ENCODE data around the gene PALB2. TPM values are rescaled to one million over a fixed set of nuclear protein-coding genes. Genes with fewer than 3 reads are reported as not detected.

The PALB2 gene
- total RNA-seq, 1 donor from 2014 or later, result 12.7 TPM

GRCh38 chr16:23577493-23577892 lies 63.6 kb downstream of the PALB2 start:
- DNase-seq (no peak), ATAC-seq (no peak)
- intact Hi-C loops (cut with DNase I), result no loop called here
- no peak overlapping the region for H3K27ac ChIP-seq
- H3K4me1 ChIP-seq, result no peaks in the 10 kb centered on the region
- H3K4me3 ChIP-seq, result no peak overlapping the region
- H3K9me3 ChIP-seq, result no peaks in the 10 kb centered on the region
- no peak for TF ChIP-seq CTCF (IDR thresholded peaks at IDR 0.05)
- H3K27me3 ChIP-seq (ENCODE audit: low read depth), result no peaks in the 10 kb centered on the region
- peaks cover 82% of the 10 kb centered on the region for H3K36me3 ChIP-seq

GRCh38 chr16:23575834-23576233 lies 65.3 kb downstream of the PALB2 start:
- Histone ChIP-seq H3K9me3 (no peaks in the 10 kb centered on the region), H3K27me3 (ENCODE audit: low read depth) (no peaks in the 10 kb centered on the region), H3K4me1 (no peaks in the 10 kb centered on the region), H3K4me3 (no peak overlapping the region), H3K36me3 (peaks cover 82% of the 10 kb centered on the region), H3K27ac (no peak overlapping the region)
- no peak for ATAC-seq
- intact Hi-C loops (cut with DNase I), result no loop called here
- TF ChIP-seq CTCF (IDR thresholded peaks at IDR 0.05), result no peak
- DNase-seq, result no peak

DNA sequence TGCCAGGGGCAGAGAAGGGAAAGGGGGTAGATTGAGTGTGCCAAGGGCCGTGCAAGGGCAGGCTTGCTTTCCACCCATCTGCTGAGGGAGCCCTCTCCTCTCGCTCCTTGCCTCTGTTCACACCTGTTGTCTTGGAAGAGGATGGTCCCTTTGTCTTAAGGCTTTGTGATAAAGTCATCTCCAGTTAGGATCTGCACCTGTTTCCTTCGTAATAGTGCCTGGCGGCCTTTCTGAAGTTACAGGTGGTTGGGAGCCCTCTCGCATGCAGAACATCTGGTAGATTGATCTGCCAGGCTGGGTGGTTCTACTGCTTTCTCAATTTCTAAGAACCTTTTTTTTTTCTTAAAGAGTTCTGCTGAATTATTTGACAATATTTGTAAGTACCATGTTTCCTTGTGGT lies 67.3 kb downstream of the PALB2 start:
- TF ChIP-seq CTCF (IDR thresholded peaks at IDR 0.05), result no peak
- Histone ChIP-seq H3K36me3 (peaks cover 82% of the 10 kb centered on the region), H3K4me3 (no peak overlapping the region), H3K27ac (no peak overlapping the region), H3K4me1 (no peaks in the 10 kb centered on the region), H3K9me3 (no peaks in the 10 kb centered on the region), H3K27me3 (ENCODE audit: low read depth) (no peaks in the 10 kb centered on the region)
- no peak for ATAC-seq
- intact Hi-C loops (cut with DNase I), result no loop called here
- no peak for DNase-seq

GRCh38 chr16:23572394-23572793 lies 68.7 kb downstream of the PALB2 start:
- Histone ChIP-seq H3K9me3 (no peaks in the 10 kb centered on the region), H3K4me3 (no peak overlapping the region), H3K36me3 (peaks cover 82% of the 10 kb centered on the region), H3K27ac (no peak overlapping the region), H3K27me3 (ENCODE audit: low read depth) (no peaks in the 10 kb centered on the region), H3K4me1 (no peaks in the 10 kb centered on the region)
- no peak for ATAC-seq
- TF ChIP-seq CTCF (IDR thresholded peaks at IDR 0.05), result no peak
- no peak for DNase-seq
- intact Hi-C loops (cut with DNase I), result no loop called here

GRCh38 chr16:23571895-23572294 lies 69.2 kb downstream of the PALB2 start:
- H3K4me3 ChIP-seq, result no peak overlapping the region
- peaks cover 84% of the 10 kb centered on the region for H3K36me3 ChIP-seq
- no peak overlapping the region for H3K27ac ChIP-seq
- ATAC-seq, result no peak
- DNase-seq, result no peak
- intact Hi-C loops (cut with DNase I), result no loop called here
- H3K4me1 ChIP-seq, result no peaks in the 10 kb centered on the region
- no peaks in the 10 kb centered on the region for H3K9me3 ChIP-seq
- TF ChIP-seq CTCF (IDR thresholded peaks at IDR 0.05), result no peak
- H3K27me3 ChIP-seq (ENCODE audit: low read depth), result no peaks in the 10 kb centered on the region

Measured in lower lobe of right lung (tissue), 2 donors.